Measurements from ENCODE around the gene AP2M1. TPM values are rescaled to one million over a fixed set of nuclear protein-coding genes. Genes with fewer than 3 reads are reported as not detected.

Gene AP2M1
- total and polyA plus RNA-seq, 4 donors, result 71.9 to 200 (median 135) TPM

DNA sequence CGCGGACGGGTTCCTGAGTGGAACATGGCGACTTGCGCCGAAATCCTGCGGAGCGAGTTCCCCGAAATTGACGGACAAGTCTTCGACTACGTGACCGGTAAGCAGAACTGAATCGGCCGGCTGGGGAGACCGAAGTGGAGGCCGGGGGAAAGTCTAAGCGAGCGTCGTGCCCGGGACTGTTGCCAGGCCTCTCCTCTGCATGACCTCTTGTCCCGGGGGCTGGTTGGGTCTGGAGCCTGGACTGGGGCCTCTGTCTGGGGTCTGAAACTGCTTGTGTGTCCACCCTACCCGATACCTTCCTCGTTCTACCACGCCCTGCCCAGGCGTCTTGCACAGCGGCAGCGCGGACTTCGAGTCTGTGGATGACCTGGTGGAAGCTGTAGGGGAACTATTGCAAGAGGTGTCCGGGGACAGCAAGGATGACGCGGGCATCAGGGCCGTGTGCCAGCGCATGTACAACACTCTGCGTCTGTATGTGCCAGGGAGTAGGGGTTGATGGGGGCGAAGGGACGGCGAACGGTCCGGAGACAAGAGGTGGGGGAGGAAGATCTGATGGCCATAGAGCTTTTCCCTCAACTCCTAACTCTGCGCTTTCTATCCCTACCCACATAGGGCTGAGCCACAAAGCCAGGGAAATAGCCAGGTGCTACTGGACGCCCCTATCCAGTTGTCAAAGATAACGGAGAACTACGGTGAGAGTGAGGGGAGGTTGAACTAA lies 11.7 kb downstream of the AP2M1 start, which contains the start of gene ABCF3:
Gene ABCF3, plus strand, starts transcription at position 16 of the 718 bp plus-strand sequence. Its CDS starts 9 bp downstream, at position 25.
- Histone ChIP-seq H3K9me3 (ENCODE audit: control insufficient read depth in 4 of 4, low read length in 3 of 4) (no peaks in the 10 kb centered on the region), H3K27me3 (ENCODE audit: control insufficient read depth in 4 of 4, insufficient read depth in 4 of 4, low read length in 3 of 4) (no peaks in the 10 kb centered on the region), H3K27ac (ENCODE audit: low read depth in 1 of 2, low read length in 2 of 2) (peak within 1 kb of the TSS; percentile 78 to 80), H3K4me1 (ENCODE audit: control insufficient read depth in 4 of 4, insufficient read depth in 4 of 4, low read length in 3 of 4) (peaks cover 2 to 25% (median 21%) of the 10 kb centered on the region in 4 donors), H3K36me3 (ENCODE audit: control insufficient read depth in 4 of 4, insufficient read depth in 3 of 4, low read depth in 1 of 4, low read length in 3 of 4) (peaks cover 24 to 64% (median 59%) of the 10 kb centered on the region in 4 donors), H3K4me3 (ENCODE audit: low read depth in 1 of 3, low read length in 3 of 3) (peak within 1 kb of the TSS; percentile 62 to 99 (median 72)), H3K9ac (ENCODE audit: low read depth in 1 of 2, low read length in 2 of 2) (peak within 1 kb of the TSS; percentile 74 to 95)
- DNase-seq (ENCODE audit: low spot score), result no peak
- WGBS, result under 1% methylated on average over 45 of the region's 45 CpGs
- no peak for TF ChIP-seq FOXA2 (IDR thresholded peaks at IDR 0.05)
- TF ChIP-seq YY1 (IDR thresholded peaks at IDR 0.05), result peak; percentile 96
- no peak for TF ChIP-seq RXRA (IDR thresholded peaks at IDR 0.05)
- TF ChIP-seq RAD21 (IDR thresholded peaks at IDR 0.05), result no peak

- 10% methylated on average over 3 of the region's 3 CpGs for WGBS
- no peaks in the 10 kb centered on the region for H3K9me3 ChIP-seq (ENCODE audit: control insufficient read depth in 4 of 4, low read length in 3 of 4)
- H3K36me3 ChIP-seq (ENCODE audit: control insufficient read depth in 4 of 4, insufficient read depth in 3 of 4, low read depth in 1 of 4, low read length in 3 of 4), result peaks cover 25 to 62% (median 58%) of the 10 kb centered on the region in 4 donors
- DNase-seq (ENCODE audit: low spot score), result no peak
- no peaks in the 10 kb centered on the region for H3K27me3 ChIP-seq (ENCODE audit: control insufficient read depth in 4 of 4, insufficient read depth in 4 of 4, low read length in 3 of 4)
- peak overlapping the region in 1 of 2 donors; percentile 80 for H3K27ac ChIP-seq (ENCODE audit: low read depth in 1 of 2, low read length in 2 of 2)
- no peak for TF ChIP-seq FOXA1 (IDR thresholded peaks at IDR 0.05)
- TF ChIP-seq NR2F2 (IDR thresholded peaks at IDR 0.05), result no peak
- TF ChIP-seq, protein P1, sequence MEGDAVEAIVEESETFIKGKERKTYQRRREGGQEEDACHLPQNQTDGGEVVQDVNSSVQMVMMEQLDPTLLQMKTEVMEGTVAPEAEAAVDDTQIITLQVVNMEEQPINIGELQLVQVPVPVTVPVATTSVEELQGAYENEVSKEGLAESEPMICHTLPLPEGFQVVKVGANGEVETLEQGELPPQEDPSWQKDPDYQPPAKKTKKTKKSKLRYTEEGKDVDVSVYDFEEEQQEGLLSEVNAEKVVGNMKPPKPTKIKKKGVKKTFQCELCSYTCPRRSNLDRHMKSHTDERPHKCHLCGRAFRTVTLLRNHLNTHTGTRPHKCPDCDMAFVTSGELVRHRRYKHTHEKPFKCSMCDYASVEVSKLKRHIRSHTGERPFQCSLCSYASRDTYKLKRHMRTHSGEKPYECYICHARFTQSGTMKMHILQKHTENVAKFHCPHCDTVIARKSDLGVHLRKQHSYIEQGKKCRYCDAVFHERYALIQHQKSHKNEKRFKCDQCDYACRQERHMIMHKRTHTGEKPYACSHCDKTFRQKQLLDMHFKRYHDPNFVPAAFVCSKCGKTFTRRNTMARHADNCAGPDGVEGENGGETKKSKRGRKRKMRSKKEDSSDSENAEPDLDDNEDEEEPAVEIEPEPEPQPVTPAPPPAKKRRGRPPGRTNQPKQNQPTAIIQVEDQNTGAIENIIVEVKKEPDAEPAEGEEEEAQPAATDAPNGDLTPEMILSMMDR (IDR thresholded peaks at IDR 0.05; ENCODE audit: low read depth, low read length, missing input control), result no peak
- TF ChIP-seq, protein P2, sequence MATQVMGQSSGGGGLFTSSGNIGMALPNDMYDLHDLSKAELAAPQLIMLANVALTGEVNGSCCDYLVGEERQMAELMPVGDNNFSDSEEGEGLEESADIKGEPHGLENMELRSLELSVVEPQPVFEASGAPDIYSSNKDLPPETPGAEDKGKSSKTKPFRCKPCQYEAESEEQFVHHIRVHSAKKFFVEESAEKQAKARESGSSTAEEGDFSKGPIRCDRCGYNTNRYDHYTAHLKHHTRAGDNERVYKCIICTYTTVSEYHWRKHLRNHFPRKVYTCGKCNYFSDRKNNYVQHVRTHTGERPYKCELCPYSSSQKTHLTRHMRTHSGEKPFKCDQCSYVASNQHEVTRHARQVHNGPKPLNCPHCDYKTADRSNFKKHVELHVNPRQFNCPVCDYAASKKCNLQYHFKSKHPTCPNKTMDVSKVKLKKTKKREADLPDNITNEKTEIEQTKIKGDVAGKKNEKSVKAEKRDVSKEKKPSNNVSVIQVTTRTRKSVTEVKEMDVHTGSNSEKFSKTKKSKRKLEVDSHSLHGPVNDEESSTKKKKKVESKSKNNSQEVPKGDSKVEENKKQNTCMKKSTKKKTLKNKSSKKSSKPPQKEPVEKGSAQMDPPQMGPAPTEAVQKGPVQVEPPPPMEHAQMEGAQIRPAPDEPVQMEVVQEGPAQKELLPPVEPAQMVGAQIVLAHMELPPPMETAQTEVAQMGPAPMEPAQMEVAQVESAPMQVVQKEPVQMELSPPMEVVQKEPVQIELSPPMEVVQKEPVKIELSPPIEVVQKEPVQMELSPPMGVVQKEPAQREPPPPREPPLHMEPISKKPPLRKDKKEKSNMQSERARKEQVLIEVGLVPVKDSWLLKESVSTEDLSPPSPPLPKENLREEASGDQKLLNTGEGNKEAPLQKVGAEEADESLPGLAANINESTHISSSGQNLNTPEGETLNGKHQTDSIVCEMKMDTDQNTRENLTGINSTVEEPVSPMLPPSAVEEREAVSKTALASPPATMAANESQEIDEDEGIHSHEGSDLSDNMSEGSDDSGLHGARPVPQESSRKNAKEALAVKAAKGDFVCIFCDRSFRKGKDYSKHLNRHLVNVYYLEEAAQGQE (IDR thresholded peaks at IDR 0.05), result no peak
- TF ChIP-seq HNF4G (IDR thresholded peaks at IDR 0.05), result no peak
- TF ChIP-seq RXRA (IDR thresholded peaks at IDR 0.05), result no peak
- TF ChIP-seq SP1 (IDR thresholded peaks at IDR 0.05), result no peak
- TF ChIP-seq HNF4A (conservative IDR thresholded peaks at IDR 0.05), result no peak
- TF ChIP-seq GABPA (IDR thresholded peaks at IDR 0.05 in 1 of 2, conservative IDR thresholded peaks at IDR 0.05 in 1 of 2), result no peak
- no peak for TF ChIP-seq MAX (IDR thresholded peaks at IDR 0.05)
- TF ChIP-seq, protein P3, sequence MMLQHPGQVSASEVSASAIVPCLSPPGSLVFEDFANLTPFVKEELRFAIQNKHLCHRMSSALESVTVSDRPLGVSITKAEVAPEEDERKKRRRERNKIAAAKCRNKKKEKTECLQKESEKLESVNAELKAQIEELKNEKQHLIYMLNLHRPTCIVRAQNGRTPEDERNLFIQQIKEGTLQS (IDR thresholded peaks at IDR 0.05), result no peak
- no peak for TF ChIP-seq YY1 (IDR thresholded peaks at IDR 0.05)
- no peak for TF ChIP-seq TAF1 (conservative IDR thresholded peaks at IDR 0.05)
- TF ChIP-seq RAD21 (IDR thresholded peaks at IDR 0.05), result no peak
- no peak for TF ChIP-seq FOXA2 (IDR thresholded peaks at IDR 0.05)
- no peak for TF ChIP-seq ZBTB33 (IDR thresholded peaks at IDR 0.05)
- TF ChIP-seq EGR1 (IDR thresholded peaks at IDR 0.05; ENCODE audit: low read depth in 2 of 2), result no peak
- no peak for TF ChIP-seq JUND (IDR thresholded peaks at IDR 0.05)
- peak overlapping the region; percentile 36 to 95 for H3K9ac ChIP-seq (ENCODE audit: low read depth in 1 of 2, low read length in 2 of 2)
- peak overlapping the region; percentile 62 to 99 (median 72) for H3K4me3 ChIP-seq (ENCODE audit: low read depth in 1 of 3, low read length in 3 of 3)
- peaks cover 2 to 25% (median 21%) of the 10 kb centered on the region in 4 donors for H3K4me1 ChIP-seq (ENCODE audit: control insufficient read depth in 4 of 4, insufficient read depth in 4 of 4, low read length in 3 of 4)
Observed at GRCh38 chr3:184186902-184187207, 12.2 kb downstream of the AP2M1 start.
